Activated naive CD8-positive, alpha-beta T cell (primary cell): ENCODE results near the gene NDRG2.

Experiments used
- H3K27ac Mint-ChIP-seq: one replicate; pipeline ENCODE4 v1.8.0; 2021; ENCODE audit warnings: mixed read lengths
- H3K27me3 Mint-ChIP-seq: one replicate; pipeline ENCODE4 v1.8.0; 2021; ENCODE audit warnings: mixed read lengths
- H3K36me3 Mint-ChIP-seq: one replicate; pipeline ENCODE4 v1.8.0; 2021; ENCODE audit warnings: mixed read lengths
- H3K4me1 Mint-ChIP-seq: one replicate; pipeline ENCODE4 v1.8.0; 2021; ENCODE audit warnings: low read depth, mixed read lengths
- H3K4me3 Mint-ChIP-seq: one replicate; pipeline ENCODE4 v1.8.0; 2021; ENCODE audit warnings: mild to moderate bottlenecking, mixed read lengths
- H3K9me3 Mint-ChIP-seq: one replicate; pipeline ENCODE4 v1.8.0; 2021; ENCODE audit warnings: low read depth, mixed read lengths

The NDRG2 gene

DNA sequence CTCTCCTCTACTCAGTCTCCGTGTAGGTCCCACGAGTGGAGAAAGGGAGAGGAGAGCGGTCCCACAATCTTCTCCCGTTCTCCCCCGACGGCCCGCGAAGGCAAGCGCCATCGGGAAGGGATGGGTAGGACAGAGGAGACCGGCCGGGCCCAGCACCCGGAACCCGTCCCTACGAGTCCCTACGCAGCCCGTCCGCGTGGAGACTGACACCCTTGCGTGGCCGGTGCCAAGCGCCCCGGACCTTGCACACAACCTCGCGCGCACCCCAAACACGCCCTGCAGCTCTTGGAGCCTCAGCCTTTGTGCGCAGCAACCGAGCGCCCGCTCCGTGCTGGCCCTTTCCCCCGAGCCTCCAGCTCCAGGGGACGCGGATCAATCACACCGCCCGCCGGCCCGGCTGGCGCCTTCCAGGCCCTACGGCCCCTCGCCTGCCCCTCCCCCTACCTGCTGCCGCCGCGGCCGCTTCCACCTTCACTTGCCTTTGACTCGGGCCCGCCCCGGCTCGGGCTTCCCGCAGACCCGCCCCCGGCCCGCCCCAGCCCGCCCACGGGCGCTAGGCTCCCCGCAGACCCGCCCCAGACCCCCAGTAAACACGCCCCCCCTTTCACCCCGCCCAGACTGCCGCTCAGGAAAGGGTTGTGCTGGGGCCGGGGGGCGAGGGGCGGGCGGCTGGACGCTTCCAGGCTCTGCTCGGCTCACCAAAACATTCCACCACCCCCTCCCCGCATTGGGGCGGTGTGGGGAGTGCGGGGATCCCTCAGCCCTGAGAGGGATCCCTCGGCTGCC, at the start of gene NDRG2:
Gene NDRG2 (minus strand): TSS at position 477 of the 786 bp plus-strand sequence. CDS start 1,746 bp downstream, outside the sequence.
- H3K27me3 Mint-ChIP-seq, result no peaks in the 10 kb centered on the region
- no peaks in the 10 kb centered on the region for H3K9me3 Mint-ChIP-seq
- H3K27ac Mint-ChIP-seq, result no peak within 1 kb of the TSS
- no peaks in the 10 kb centered on the region for H3K36me3 Mint-ChIP-seq
- peaks cover 19% of the 10 kb centered on the region for H3K4me1 Mint-ChIP-seq
- peak within 1 kb of the TSS; percentile 89 for H3K4me3 Mint-ChIP-seq

DNA sequence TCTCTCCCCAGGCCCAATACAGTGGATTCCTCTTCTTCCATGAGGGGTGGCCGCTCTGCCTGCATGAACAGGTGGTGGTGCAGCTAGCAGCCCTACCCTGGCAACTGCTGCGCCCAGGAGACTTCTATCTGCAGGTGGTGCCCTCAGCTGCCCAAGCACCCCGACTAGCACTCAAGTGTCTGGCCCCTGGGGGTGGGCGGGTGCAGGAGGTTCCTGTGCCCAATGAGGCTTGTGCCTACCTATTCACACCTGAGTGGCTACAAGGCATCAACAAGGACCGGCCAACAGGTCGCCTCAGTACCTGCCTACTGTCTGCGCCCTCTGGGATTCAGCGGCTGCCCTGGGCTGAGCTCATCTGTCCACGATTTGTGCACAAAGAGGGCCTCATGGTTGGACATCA, 49.1 kb upstream of the NDRG2 start:
- Mint-ChIP-seq H3K4me3 (no peak overlapping the region), H3K36me3 (no peaks in the 10 kb centered on the region), H3K9me3 (no peaks in the 10 kb centered on the region), H3K27ac (no peak overlapping the region), H3K4me1 (peaks cover 24% of the 10 kb centered on the region), H3K27me3 (peaks cover 15% of the 10 kb centered on the region)

DNA sequence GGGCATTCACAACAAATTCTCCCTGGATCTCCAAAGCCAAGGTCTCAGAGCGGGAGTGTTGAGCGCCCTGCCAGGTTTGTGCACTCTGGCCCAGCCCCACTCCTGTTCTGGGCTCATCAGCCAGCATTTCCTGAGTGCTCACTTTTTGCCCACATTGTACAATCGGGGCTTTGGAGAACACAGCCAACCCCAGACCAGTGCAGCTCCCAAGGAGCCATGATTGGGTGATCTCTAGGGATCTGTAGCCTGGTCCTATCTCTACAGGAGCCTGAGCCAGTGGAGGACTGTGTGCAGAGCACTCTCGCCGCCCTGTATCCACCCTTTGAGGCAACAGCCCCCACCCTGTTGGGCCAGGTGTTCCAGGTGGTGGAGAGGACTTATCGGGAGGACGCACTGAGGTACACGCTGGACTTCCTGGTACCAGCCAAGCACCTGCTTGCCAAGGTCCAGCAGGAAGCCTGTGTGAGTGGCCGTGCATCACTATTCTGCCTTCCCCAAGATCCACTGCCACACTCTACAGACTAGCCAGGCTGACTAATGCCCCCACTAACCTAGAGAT, 48.0 kb upstream of the NDRG2 start:
- H3K36me3 Mint-ChIP-seq, result no peaks in the 10 kb centered on the region
- no peak overlapping the region for H3K27ac Mint-ChIP-seq
- H3K4me3 Mint-ChIP-seq, result peak overlapping the region; percentile 81
- peaks cover 29% of the 10 kb centered on the region for H3K4me1 Mint-ChIP-seq
- no peaks in the 10 kb centered on the region for H3K9me3 Mint-ChIP-seq
- peaks cover 23% of the 10 kb centered on the region for H3K27me3 Mint-ChIP-seq

DNA sequence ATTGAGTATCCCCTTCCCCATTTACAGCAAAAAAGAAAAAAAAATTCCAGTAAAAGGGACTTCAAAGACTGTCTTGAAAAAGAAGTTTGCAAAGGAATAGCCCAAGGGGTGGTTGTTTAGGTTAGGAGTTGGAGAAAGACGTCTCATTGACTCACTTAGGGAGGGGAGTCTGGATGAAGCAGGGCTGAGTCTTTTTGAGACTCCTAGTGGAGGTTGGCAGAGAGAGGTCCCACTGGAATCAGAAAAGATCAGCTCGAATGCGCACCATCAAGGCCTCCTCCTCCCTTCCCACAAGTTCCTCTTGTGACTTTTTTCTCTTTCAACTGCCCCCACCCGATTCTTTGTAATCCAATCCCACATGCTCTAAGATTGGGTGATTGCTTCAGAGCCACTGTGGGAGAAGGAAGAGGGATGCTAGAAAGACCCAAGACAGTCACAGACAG, 47.2 kb upstream of the NDRG2 start:
- peak overlapping the region; percentile 81 for H3K4me3 Mint-ChIP-seq
- H3K27me3 Mint-ChIP-seq, result peaks cover 29% of the 10 kb centered on the region
- H3K4me1 Mint-ChIP-seq, result peaks cover 29% of the 10 kb centered on the region
- no peaks in the 10 kb centered on the region for H3K36me3 Mint-ChIP-seq
- H3K9me3 Mint-ChIP-seq, result no peaks in the 10 kb centered on the region
- no peak overlapping the region for H3K27ac Mint-ChIP-seq

DNA sequence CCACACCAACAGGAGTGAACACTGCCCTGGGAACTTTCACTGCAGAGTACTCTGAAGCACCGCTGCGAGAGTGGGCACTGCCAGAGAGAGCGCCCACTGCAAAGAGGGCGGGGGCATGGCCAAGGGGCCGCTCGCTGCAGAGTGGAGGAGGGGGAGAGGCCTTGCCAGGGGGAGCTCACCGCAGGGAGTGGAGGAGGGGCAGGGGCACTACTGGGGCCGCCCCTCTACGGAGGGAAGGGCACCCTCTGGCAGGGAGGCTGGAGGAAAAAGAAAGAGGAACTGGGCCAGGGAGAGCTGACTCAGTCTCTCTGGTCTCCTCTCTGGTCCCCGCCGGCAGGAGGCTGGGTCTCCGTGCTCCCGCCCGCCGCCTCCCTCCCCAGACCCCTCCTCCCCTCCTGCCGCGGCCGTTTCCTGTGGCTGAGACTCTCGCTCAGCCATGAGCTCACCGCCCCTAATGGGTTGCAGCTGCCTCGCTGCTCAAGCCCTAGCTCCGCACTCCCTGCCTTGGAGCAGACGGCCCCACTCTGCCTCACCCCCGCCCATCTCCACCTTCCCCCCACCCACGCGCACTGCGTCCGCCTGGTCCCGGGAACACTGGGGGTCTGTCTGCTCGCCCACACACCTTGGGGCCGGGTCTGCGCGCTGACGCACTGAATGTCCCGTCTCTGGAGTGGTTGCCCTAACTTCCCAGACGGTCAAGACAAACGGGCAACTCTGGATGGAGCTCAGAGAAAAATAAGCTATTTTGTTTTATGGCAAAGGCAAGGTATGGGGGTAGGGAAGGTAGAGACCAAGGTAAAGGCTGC, 46.6 kb upstream of the NDRG2 start:
- Mint-ChIP-seq H3K36me3 (no peaks in the 10 kb centered on the region), H3K27me3 (peaks cover 33% of the 10 kb centered on the region), H3K9me3 (no peaks in the 10 kb centered on the region), H3K27ac (no peak overlapping the region), H3K4me1 (peaks cover 29% of the 10 kb centered on the region), H3K4me3 (peak overlapping the region; percentile 81)

DNA sequence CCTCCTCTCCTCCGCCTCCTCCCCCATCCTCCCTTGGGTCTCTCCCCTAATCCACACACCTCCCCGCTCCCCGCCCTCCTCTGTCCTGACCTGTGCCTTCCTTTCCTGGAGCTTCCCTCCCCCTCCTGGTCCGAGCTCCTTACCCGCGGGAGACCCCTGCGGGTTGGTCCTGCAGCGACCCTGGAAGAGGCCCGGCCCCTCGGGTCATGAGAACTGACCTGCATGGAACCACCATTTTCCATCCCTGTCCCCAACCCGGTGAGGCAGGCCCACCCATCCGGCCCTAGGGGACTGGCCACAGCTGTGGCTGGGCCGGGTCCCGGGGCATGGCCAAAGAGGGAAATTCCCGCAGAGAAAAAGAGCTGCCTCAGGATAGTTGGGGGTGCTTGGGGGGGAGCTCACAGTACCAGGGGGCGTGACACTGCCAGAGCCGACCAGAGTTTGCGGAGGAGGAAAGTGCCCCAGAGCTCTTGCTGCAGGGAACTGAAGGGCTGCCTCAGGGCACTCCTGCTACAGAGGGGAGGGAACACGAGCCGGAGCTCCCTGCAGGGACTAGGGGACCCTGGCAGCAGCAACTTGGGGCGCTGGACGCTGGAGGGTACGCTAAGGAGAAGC, 45.9 kb upstream of the NDRG2 start:
- Mint-ChIP-seq H3K4me3 (peak overlapping the region; percentile 81), H3K9me3 (no peaks in the 10 kb centered on the region), H3K27ac (no peak overlapping the region), H3K27me3 (peaks cover 35% of the 10 kb centered on the region), H3K36me3 (no peaks in the 10 kb centered on the region), H3K4me1 (peaks cover 29% of the 10 kb centered on the region)

DNA sequence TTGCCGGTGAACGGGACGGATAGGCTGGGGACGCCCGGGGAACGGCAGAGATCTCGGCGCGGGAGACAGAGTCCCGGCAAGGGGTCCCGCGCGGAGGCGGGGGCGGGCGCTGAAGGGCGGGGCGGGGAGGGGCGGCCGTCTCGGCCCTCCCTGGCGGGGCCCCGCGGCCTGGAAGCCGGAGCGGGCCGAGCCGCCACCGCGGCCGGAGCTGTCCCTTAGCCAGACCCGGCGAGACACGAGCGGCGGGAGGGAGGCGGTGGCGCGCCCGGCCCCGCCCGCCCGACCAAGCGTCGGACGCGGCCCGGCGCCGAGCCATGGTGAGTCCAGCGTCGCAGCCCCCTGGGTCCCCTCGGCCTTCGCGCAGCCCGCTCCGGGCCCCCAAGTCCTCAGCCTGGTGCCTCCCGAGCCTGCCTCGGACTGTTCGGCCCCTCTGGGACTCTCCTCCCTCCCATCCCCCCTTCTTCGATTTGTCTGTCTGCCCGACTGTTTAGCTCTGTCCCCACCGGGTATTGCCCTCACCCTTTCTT, 45.3 kb upstream of the NDRG2 start, which contains the start of gene ARHGEF40:
Gene ARHGEF40 (plus strand): TSS at position 222 of the 527 bp plus-strand sequence. CDS start 93 bp downstream, at position 315.
- H3K27ac Mint-ChIP-seq, result no peak within 1 kb of the TSS
- peaks cover 29% of the 10 kb centered on the region for H3K4me1 Mint-ChIP-seq
- no peaks in the 10 kb centered on the region for H3K36me3 Mint-ChIP-seq
- peaks cover 40% of the 10 kb centered on the region for H3K27me3 Mint-ChIP-seq
- peak within 1 kb of the TSS; percentile 82 for H3K4me3 Mint-ChIP-seq
- H3K9me3 Mint-ChIP-seq, result no peaks in the 10 kb centered on the region

DNA sequence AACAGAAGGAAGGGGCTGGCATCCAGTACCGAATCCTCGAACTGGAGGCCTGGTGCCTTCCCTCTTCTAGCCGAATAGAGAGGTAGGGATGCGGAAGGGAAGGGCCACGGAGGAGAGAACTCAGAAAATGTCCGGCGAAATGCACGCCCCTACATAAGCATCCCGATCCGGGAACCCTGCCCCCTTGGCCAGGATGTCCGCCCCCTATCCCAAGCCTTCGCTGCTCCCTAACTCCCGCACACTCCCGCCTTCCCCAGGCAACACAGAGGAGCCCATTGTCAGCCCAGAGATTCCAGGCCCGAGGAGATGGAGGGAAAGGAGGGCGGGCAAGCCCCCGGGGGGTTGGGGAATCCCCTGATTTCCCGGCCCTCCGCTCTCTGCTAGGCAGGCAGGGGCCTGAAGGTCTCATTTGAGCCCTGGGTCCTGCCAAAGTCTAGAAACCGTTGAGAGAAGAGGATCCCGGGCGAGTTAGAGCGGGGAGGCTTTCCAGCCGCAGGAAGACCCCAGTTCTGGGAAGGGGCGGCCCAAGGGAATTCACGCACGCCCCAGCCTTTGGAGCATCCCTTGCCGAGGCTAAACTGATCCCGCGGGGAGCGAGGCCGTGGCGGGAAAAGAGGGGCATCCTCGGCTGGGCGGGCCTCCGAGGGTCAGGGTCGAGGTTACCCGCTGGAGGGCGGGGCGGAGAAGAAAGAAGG, 44.7 kb upstream of the NDRG2 start:
- peaks cover 29% of the 10 kb centered on the region for H3K4me1 Mint-ChIP-seq
- peak overlapping the region; percentile 82 for H3K4me3 Mint-ChIP-seq
- no peaks in the 10 kb centered on the region for H3K9me3 Mint-ChIP-seq
- H3K27me3 Mint-ChIP-seq, result peaks cover 42% of the 10 kb centered on the region
- H3K27ac Mint-ChIP-seq, result no peak overlapping the region
- no peaks in the 10 kb centered on the region for H3K36me3 Mint-ChIP-seq

DNA sequence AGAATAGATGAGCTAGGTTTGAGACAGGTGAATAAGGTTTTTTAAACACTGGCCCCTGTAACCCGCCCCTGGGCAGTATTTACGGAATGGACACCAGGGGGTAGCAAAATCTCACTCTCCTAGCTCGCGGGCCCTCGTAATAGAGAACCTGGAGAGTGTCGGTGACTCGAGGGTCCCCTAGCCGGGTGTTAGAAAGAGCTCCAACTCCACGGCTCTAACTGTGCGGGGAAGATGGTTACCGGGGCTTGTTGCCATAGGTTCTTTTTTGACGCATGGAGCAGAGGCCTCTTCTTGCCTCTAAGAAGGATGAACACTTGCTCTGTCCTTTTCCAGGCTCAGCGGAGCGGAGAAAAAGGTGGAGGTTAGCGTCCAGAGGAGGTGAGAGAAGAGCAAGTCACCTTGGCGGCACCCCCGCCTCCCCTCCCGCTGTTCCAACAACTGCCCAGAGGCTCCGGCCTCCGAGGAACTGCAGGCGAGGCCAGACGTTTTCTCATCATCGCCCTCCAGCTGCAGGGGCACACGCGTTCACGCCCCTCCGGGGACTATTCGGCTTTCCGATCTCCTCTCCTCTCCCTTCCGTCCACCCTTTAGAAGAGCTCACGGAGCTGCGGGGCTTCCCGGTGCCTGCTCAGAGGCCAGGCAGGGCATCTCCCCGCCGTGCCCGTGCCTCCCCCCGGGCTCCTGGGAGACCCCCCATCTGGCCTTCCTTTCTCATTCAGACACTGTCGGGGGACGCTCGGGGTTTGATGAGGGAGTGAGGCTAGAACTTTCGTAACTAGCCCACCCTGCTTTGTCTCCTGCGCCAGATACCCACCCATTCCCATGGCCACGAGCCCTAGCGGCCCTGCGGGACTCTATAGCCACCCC, 43.9 kb upstream of the NDRG2 start:
- no peaks in the 10 kb centered on the region for H3K9me3 Mint-ChIP-seq
- H3K27me3 Mint-ChIP-seq, result peaks cover 42% of the 10 kb centered on the region
- no peaks in the 10 kb centered on the region for H3K36me3 Mint-ChIP-seq
- H3K4me3 Mint-ChIP-seq, result peak overlapping the region; percentile 82
- H3K4me1 Mint-ChIP-seq, result peaks cover 29% of the 10 kb centered on the region
- H3K27ac Mint-ChIP-seq, result no peak overlapping the region

DNA sequence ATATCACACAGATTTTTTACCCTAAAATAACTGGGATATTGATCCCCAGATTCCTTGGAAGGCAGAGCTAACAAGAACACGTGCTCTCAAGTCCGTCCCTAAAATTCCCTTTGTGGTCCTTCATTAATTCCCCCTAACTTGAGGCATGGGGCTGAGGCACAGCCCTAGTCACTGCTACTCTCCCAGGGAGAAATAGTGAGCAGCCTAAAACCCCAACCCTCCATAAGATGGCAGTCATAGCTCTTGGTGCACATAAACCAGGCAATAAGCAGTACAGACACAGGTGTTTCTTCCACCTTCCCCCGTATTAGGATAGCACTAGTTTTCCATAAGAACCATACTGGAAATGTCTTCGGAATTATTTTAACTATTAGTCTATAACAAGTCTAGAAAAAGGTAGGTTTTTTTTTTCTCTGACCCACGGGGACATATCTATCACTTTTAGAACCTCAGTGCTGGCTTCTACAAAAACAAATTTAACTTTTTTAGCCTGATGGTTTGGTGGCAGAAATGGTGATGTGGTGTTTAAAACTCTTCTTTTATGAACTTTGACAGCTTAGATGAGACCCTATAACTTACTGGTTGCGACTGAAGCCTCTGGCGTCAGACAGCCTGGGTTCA, 42.1 kb upstream of the NDRG2 start:
- no peak overlapping the region for H3K27ac Mint-ChIP-seq
- no peak overlapping the region for H3K4me3 Mint-ChIP-seq
- H3K27me3 Mint-ChIP-seq, result peaks cover 37% of the 10 kb centered on the region
- H3K36me3 Mint-ChIP-seq, result no peaks in the 10 kb centered on the region
- H3K4me1 Mint-ChIP-seq, result peaks cover 24% of the 10 kb centered on the region
- no peaks in the 10 kb centered on the region for H3K9me3 Mint-ChIP-seq

DNA sequence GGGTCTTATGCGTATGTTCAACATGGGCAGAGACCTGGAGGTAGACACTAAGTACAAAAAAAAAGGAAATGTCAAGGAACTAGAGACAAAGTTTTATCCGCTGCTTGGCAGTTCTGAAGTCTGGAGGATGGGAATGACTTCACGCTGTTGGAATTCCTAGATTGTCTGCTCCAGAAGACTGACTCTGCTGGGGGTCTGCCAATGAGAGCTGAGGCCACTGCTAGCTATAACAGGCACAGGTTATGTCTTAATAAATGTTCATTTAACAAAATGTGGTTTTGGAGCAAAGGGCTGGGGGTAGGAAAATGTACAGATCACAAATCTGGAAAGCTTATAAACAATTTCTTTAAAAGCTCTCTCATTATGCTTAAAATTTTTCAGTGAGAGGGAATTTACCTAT, 38.6 kb upstream of the NDRG2 start:
- H3K27me3 Mint-ChIP-seq, result peaks cover 28% of the 10 kb centered on the region
- H3K27ac Mint-ChIP-seq, result no peak overlapping the region
- peaks cover under 1% of the 10 kb centered on the region for H3K4me1 Mint-ChIP-seq
- no peaks in the 10 kb centered on the region for H3K9me3 Mint-ChIP-seq
- H3K4me3 Mint-ChIP-seq, result no peak overlapping the region
- no peaks in the 10 kb centered on the region for H3K36me3 Mint-ChIP-seq

DNA sequence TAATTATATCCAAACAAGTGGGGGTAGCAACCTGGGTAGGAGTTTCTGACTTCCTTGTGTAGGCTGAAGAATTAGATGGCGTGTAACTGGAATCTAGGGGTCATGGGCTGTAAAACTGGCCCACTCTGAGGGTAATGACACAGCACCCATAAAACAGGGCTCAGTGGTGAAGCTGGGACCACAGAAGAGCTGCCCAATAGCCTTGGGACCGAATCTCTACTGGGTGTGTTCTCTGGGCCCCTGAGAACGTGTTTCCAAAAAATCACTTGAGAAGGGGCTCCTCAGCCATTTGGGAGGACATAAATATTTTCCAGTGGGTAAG, 36.4 kb upstream of the NDRG2 start:
- Mint-ChIP-seq H3K9me3 (no peaks in the 10 kb centered on the region), H3K4me1 (no peaks in the 10 kb centered on the region), H3K27me3 (peaks cover 14% of the 10 kb centered on the region), H3K27ac (no peak overlapping the region), H3K36me3 (no peaks in the 10 kb centered on the region), H3K4me3 (no peak overlapping the region)

DNA sequence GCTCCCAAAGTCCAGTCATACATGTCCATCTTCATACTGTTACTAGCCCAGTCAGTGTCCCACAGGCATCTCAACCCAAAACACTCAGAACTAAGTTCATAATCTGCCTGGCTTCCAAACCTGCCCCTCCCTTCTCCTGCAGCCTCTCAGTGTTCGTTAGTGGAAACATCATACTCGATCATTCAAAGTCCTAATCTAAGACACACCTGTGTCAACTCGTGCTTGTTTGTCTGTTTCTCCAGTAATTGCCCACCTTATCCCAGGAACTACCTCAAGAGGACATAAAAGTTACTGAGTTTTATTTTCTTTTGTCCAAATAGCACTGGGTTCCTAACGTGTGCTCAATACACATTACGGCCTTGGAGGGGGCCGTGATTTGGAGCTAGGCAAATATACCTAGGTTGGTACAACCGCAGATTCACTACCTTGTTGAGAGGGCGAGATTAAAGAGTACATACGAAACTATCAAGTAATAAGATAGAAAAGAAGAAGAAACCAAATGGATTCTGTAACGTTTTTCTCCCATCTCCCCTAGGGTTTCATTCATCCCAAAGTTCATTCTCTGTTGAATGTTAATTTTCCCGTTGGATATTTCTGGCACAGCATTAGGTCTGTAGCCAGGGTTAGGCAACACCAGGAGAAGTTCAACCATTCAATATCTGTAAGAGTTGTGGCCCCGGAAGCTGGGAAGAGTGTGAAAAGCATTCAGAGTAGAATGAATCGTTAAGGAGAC, 35.9 kb upstream of the NDRG2 start:
- no peak overlapping the region for H3K4me3 Mint-ChIP-seq
- H3K27ac Mint-ChIP-seq, result no peak overlapping the region
- H3K9me3 Mint-ChIP-seq, result no peaks in the 10 kb centered on the region
- no peaks in the 10 kb centered on the region for H3K36me3 Mint-ChIP-seq
- no peaks in the 10 kb centered on the region for H3K4me1 Mint-ChIP-seq
- H3K27me3 Mint-ChIP-seq, result peaks cover 12% of the 10 kb centered on the region
